ENCODE results near the gene C19orf47. TPM values are rescaled to one million over a fixed set of nuclear protein-coding genes. Genes with fewer than 3 reads are reported as not detected.

Gene C19orf47
- total RNA-seq, 4 donors from 2014 or later = 12.3 to 16.5 (median 13.8) TPM

- Histone ChIP-seq H3K27ac (no peak overlapping the region), H3K36me3 (no peaks in the 10 kb centered on the region), H3K4me3 (no peak overlapping the region), H3K4me1 (no peaks in the 10 kb centered on the region), H3K9me3 (no peaks in the 10 kb centered on the region), H3K27me3 (no peaks in the 10 kb centered on the region)
- DNase-seq = no peak
- intact Hi-C loops (cut with DNase I; ENCODE audit: low total_unique reads) = no loop called here
- TF ChIP-seq CTCF (IDR thresholded peaks at IDR 0.05) = no peak
- no peak for TF ChIP-seq EP300 (IDR thresholded peaks at IDR 0.05; ENCODE audit: low read depth)
- TF ChIP-seq POLR2AphosphoS5 (IDR thresholded peaks at IDR 0.05) = no peak
- no peak for TF ChIP-seq POLR2A (IDR thresholded peaks at IDR 0.05)
- in situ Hi-C loops (cut with MboI; ENCODE audit: low pct_ligation_motif_present in 1 of 4, low pct_unique_long_range_greater_than_20kb in 1 of 4, low sequenced_read_pairs in 3 of 4) = no loop called here
- 88 to 100% methylated on average over 3 to 10 of the region's 10 CpGs for WGBS, 2 donors (ENCODE audit: low coverage in 1 of 2)
Measured at GRCh38 chr19:40387155-40387554, 39.0 kb upstream of the C19orf47 start.

DNA sequence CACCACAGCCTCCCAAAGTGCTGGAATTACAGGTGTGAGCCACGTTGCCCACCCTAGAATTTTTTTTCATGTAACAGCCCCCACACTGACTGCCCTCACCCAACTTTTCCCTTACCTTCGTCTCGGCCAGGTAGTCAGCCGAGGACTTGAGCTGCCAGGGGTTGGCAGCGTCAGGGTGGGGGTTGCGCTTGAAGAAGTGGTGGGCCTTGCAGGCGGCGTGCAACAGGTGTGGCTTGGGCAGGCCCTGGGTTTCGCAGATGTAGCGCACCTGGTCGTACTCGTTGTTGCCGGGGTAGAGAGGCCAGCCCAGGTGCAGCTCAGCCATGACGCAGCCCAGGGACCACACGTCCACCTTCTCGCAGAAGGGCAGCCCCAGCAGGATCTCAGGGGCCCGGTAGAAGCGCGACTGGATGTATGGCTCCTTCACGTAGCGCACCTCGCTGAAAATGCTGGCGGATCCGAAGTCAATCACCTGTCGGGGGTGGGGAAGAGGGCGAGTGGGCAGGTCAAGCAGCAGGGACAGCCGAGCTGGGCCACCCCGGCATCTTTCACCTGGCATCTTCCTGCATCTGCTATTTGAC, 35.6 kb upstream of the C19orf47 start:
- in situ Hi-C loops (cut with MboI; ENCODE audit: low pct_ligation_motif_present in 1 of 4, low pct_unique_long_range_greater_than_20kb in 1 of 4, low sequenced_read_pairs in 3 of 4) (no loop called here), intact Hi-C loops (cut with DNase I; ENCODE audit: low total_unique reads) (no loop called here)
- 85% methylated on average over 7 to 27 of the region's 28 CpGs for WGBS, 2 donors (ENCODE audit: low coverage in 1 of 2)
- H3K4me1 ChIP-seq = no peaks in the 10 kb centered on the region
- H3K27ac ChIP-seq = no peak overlapping the region
- no peak for DNase-seq
- TF ChIP-seq POLR2A (IDR thresholded peaks at IDR 0.05) (no peak), POLR2AphosphoS5 (IDR thresholded peaks at IDR 0.05) (no peak), CTCF (IDR thresholded peaks at IDR 0.05) (no peak), EP300 (IDR thresholded peaks at IDR 0.05; ENCODE audit: low read depth) (no peak)
- H3K36me3 ChIP-seq = no peaks in the 10 kb centered on the region
- H3K9me3 ChIP-seq = no peaks in the 10 kb centered on the region
- H3K27me3 ChIP-seq = no peaks in the 10 kb centered on the region
- H3K4me3 ChIP-seq = no peak overlapping the region

DNA sequence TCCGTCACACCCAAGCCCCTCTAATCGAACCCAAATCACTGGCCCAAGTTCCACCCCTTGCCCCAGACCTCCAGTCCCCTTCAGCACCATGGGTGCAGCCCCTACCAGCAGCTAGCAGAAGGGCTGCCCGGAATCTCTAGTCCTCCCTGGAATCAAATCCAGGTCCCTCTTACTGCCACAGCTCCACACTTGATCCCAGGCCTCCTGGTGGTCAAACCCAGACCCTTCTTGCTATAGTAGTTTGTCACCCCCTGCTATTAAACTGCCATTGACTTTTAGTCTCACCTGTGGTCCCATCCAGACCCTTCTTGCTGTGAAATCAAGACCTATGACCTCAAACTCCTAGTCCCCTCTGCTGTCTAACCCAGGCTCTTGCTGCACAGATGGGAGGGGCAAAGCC, 33.1 kb upstream of the C19orf47 start:
- Histone ChIP-seq H3K4me1 (no peaks in the 10 kb centered on the region), H3K4me3 (no peak overlapping the region), H3K27ac (no peak overlapping the region), H3K27me3 (no peaks in the 10 kb centered on the region), H3K36me3 (peaks cover 0 to 8% (median 0%) of the 10 kb centered on the region in 4 donors), H3K9me3 (no peaks in the 10 kb centered on the region)
- intact Hi-C loops (cut with DNase I; ENCODE audit: low total_unique reads) = no loop called here
- in situ Hi-C loops (cut with MboI; ENCODE audit: low pct_ligation_motif_present in 1 of 4, low pct_unique_long_range_greater_than_20kb in 1 of 4, low sequenced_read_pairs in 3 of 4) = no loop called here
- WGBS, 2 donors (ENCODE audit: low coverage in 1 of 2) = 71 to 90% methylated on average over 2 to 3 of the region's 3 CpGs
- no peak for DNase-seq
- no peak for TF ChIP-seq POLR2AphosphoS5 (IDR thresholded peaks at IDR 0.05)
- TF ChIP-seq CTCF (IDR thresholded peaks at IDR 0.05) = no peak
- no peak for TF ChIP-seq POLR2A (IDR thresholded peaks at IDR 0.05)
- TF ChIP-seq EP300 (IDR thresholded peaks at IDR 0.05; ENCODE audit: low read depth) = no peak

DNA sequence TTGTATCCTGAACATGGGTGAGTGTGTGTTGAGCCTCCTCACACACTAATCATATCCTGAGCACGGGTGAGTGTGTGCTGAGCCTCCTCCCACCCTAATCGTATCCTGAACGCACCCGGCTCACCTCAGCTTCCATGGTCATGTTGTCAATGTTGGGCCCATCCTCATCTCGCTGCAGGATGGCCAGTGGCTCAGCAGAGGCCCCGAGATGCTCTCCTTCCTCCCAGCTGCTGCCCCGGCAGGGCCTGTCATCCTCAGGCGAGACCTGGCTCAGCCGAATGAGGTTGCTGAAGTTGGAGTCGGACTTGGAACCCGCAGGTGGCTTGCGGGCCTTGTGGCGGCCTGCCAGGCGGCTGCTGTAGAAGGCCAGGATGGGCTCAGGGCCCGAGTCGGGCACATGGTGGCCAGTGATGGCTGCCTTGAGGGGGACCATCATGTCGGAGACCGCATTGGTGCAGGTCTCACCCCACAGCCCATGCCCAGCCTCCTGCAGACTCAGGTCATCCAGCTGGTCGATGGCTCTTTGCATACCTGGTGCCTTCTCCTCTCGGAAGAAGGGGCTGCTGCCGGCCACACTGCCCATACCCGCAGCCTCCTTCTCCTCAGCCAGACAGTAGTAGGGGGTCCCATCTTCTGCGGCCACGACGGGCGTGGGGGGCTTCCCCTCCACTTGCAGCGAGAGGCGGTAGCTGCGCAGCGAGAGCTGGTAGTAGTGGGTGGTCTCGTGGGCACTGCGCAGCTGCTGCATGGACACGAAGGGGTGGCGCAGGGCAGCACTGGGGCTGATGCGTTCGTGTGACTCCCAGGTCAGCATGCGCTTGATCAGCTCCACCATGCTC, 32.2 kb upstream of the C19orf47 start:
- H3K4me3 ChIP-seq = no peak overlapping the region
- 92% methylated on average over 19 of the region's 37 CpGs; no CpG with 5 or more reads in 1 of the 2 donors for WGBS, 2 donors (ENCODE audit: low coverage in 1 of 2)
- DNase-seq = no peak
- H3K9me3 ChIP-seq = no peaks in the 10 kb centered on the region
- H3K27me3 ChIP-seq = no peaks in the 10 kb centered on the region
- in situ Hi-C loops (cut with MboI; ENCODE audit: low pct_ligation_motif_present in 1 of 4, low pct_unique_long_range_greater_than_20kb in 1 of 4, low sequenced_read_pairs in 3 of 4) (no loop called here), intact Hi-C loops (cut with DNase I; ENCODE audit: low total_unique reads) (no loop called here)
- TF ChIP-seq CTCF (IDR thresholded peaks at IDR 0.05) = no peak
- no peak for TF ChIP-seq POLR2AphosphoS5 (IDR thresholded peaks at IDR 0.05)
- TF ChIP-seq POLR2A (IDR thresholded peaks at IDR 0.05) = no peak
- no peaks in the 10 kb centered on the region for H3K4me1 ChIP-seq
- peaks cover 0 to 8% (median 0%) of the 10 kb centered on the region in 4 donors for H3K36me3 ChIP-seq
- no peak overlapping the region for H3K27ac ChIP-seq
